Peyer's patch (tissue), 4 donors: Measurements from ENCODE around the gene KRTAP6-3.

Experiments used
- POLR2A ChIP-seq, 2 donors: fragments of 450-650 bp; IDR thresholded peaks; one replicate each; pipeline ENCODE4 v1.5.1; 2017; ENCODE audit warnings: antibody characterized with exemption in 2 of 2, mild to moderate bottlenecking in 2 of 2, moderate library complexity in 2 of 2
- TF ChIP-seq, protein P1 (sequence below), 6 experiments: fragments of 450-650 bp in 4 of 6; fragments of 200-600 bp in 2 of 6; sonication (generic) in 1 of 6; IDR thresholded peaks; one replicate each; pipeline ENCODE4 v1.5.1; 2017 to 2019; ENCODE audit warnings: antibody characterized with exemption in 6 of 6, mild to moderate bottlenecking in 3 of 6, moderate library complexity in 1 of 6

DNA sequence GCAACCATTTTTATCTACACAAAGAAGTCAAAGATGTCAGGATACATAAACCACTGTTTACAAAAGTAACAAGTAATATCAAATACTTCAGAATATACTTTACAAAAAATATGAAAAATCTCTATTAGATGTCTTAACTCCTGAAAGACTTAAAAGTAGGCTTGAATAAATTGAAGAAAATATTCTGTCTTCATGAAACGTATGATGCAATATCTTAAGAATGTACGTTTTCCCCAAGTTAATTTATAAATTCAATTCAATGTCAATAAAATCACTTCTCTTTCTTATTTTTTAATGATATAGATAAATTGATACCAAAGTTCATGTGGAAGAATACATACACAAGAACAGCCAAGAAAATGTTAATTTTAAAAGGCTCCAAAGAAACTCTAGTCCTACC, 37.1 kb upstream of the KRTAP6-3 start:
- TF ChIP-seq, protein P1, sequence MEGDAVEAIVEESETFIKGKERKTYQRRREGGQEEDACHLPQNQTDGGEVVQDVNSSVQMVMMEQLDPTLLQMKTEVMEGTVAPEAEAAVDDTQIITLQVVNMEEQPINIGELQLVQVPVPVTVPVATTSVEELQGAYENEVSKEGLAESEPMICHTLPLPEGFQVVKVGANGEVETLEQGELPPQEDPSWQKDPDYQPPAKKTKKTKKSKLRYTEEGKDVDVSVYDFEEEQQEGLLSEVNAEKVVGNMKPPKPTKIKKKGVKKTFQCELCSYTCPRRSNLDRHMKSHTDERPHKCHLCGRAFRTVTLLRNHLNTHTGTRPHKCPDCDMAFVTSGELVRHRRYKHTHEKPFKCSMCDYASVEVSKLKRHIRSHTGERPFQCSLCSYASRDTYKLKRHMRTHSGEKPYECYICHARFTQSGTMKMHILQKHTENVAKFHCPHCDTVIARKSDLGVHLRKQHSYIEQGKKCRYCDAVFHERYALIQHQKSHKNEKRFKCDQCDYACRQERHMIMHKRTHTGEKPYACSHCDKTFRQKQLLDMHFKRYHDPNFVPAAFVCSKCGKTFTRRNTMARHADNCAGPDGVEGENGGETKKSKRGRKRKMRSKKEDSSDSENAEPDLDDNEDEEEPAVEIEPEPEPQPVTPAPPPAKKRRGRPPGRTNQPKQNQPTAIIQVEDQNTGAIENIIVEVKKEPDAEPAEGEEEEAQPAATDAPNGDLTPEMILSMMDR (IDR thresholded peaks at IDR 0.05) = no peak
- no peak for TF ChIP-seq POLR2A (IDR thresholded peaks at IDR 0.05)
